ENCODE data around the gene CA7.

CA7 gene

DNA sequence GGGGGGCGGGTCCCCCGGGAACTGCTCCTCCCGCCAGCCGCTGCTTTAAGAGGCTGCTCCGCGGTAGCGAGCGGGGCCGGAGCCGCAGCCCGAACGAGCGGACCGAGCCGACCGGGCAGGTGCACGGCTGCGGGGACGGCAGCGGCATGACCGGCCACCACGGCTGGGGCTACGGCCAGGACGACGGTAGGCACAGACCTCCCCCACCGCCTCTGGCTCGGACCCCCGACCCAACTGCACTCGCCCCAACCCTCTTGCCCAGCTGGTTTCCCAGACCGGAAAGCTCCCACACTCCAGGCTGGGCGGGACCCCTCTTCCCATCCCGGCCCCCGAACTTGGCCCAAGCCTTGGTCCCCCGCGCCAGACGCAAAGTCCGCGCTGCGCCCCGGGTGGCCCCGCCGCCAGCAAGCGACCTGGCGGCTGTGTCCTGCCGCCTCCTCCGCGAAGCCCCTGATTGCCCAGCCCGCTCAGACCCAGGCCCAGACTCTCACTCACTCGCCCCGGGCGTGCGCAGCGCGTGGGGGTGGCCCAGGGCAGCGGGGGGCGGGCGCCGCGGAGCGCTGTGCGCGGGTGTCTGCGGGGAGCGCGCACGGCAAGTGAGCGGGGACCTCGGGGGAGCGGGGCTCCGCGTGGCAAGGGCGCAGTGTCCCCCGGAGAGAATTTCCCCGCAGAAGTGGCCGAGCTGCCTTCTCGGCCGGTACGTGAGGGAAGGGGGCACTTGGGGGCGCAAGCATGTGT is at the start of gene CA7:
CA7 (plus strand) TSS at position 73 of the 738 bp plus-strand sequence; CDS start at position 147, 74 bp downstream.
- Histone ChIP-seq H3K4me3 (ENCODE audit: low read depth, low read length) (peak within 1 kb of the TSS; percentile 78), H3K9me3 (ENCODE audit: control insufficient read depth, insufficient read depth, low read length) (no peaks in the 10 kb centered on the region), H3K9ac (ENCODE audit: low read depth, low read length) (no peak within 1 kb of the TSS), H3K4me1 (ENCODE audit: control insufficient read depth, insufficient read depth, low read length) (no peaks in the 10 kb centered on the region), H3K36me3 (ENCODE audit: control insufficient read depth, insufficient read depth, low read length) (no peaks in the 10 kb centered on the region), H3K27me3 (ENCODE audit: control insufficient read depth, insufficient read depth, low read length) (peaks cover 62% of the 10 kb centered on the region)

DNA sequence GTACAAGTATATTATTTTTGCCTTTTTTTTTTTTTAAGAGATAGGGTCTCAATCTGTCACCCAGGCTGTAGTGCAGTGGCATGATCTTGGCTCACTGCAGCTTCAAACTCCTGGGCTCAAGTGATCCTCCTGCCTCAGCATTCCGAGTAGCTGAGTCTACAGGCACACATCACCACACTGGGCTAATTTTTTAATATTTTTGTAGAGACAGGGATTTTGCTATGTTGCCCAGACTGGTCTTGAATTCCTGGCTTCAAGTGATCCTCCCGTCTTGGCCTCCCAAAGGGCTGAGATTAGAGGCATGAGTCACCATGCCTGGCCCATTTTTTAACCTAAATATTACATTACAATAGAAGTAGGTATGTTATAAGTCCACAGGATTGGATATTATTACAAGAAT is 46.1 kb upstream of the CA7 start:
- H3K9ac ChIP-seq (ENCODE audit: low read depth, low read length): no peak overlapping the region
- H3K36me3 ChIP-seq (ENCODE audit: control insufficient read depth, insufficient read depth, low read length): no peaks in the 10 kb centered on the region

DNA sequence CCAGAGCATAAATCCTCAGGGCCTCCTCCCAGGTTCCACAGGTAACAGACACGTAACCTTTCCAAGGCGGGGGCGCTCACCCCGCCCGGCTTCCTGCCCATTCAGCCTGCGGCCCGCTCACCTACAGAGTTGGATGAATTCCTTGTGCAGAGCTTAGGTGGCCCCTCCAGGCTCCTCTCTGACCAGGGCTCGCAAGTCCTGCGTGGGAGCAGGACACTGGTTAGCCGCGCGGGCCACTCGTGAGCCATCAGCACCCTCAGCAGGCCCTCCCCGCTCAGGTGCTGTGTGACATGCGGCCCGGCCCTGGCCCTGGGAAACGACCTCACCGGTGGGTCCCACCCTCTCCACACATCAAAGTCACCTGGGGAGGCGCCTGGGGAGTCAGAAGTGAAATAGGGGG is 43.4 kb upstream of the CA7 start:
- Histone ChIP-seq H3K36me3 (ENCODE audit: control insufficient read depth, insufficient read depth, low read length) (peaks cover 13% of the 10 kb centered on the region), H3K9me3 (ENCODE audit: control insufficient read depth, insufficient read depth, low read length) (no peaks in the 10 kb centered on the region), H3K4me3 (ENCODE audit: low read depth, low read length) (no peak overlapping the region), H3K27me3 (ENCODE audit: control insufficient read depth, insufficient read depth, low read length) (no peaks in the 10 kb centered on the region), H3K9ac (ENCODE audit: low read depth, low read length) (no peak overlapping the region), H3K4me1 (ENCODE audit: control insufficient read depth, insufficient read depth, low read length) (no peaks in the 10 kb centered on the region)

More for the DNA sequence above, 46.1 kb upstream of the CA7 start:
- Histone ChIP-seq H3K9me3 (ENCODE audit: control insufficient read depth, insufficient read depth, low read length) (no peaks in the 10 kb centered on the region), H3K4me1 (ENCODE audit: control insufficient read depth, insufficient read depth, low read length) (no peaks in the 10 kb centered on the region), H3K27me3 (ENCODE audit: control insufficient read depth, insufficient read depth, low read length) (no peaks in the 10 kb centered on the region), H3K4me3 (ENCODE audit: low read depth, low read length) (no peak overlapping the region)

DNA sequence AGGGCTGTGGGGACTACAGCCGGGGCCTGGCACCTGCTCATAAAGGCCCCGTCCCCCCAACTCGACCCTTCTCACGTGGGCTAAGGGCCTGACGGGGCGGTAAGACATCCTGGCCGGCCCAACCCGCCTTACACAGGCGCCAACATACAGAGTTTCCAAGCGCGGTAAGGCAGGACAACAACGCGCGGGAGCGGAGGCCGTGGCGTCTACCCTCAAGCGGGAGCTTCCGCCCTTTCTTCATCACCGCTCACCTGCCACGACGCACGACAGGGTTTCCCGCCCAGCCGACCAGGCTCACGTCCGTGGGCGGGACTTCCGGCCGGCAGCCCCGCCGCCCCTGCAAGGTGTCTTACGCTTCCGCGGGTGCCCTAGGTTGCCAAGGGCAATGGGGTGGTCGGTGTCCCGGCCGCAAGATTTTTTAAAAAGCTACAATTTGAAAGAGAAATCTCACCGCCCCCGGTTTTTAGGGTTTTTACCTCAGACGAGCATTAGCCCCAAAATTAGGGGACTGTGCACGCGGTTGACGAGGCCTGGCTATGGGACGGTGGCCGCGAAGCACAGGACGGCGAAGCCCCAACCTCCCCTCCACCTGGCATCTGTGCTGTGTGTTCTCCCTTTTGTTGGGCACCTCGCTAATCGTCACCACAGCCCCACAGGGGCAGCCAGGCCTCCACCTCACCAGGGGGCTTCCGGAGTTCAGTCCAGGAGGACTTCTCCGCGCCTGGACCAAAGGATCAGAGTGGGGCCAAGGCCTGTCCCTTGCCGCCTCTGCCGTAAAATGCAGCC is 42.7 kb upstream of the CA7 start, which contains the start of gene TERB1:
TERB1 (minus strand) TSS at position 265 of the 786 bp plus-strand sequence. CDS start 4,786 bp downstream, outside the sequence.
- Histone ChIP-seq H3K9me3 (ENCODE audit: control insufficient read depth, insufficient read depth, low read length) (no peaks in the 10 kb centered on the region), H3K9ac (ENCODE audit: low read depth, low read length) (no peak within 1 kb of the TSS), H3K36me3 (ENCODE audit: control insufficient read depth, insufficient read depth, low read length) (peaks cover 13% of the 10 kb centered on the region)

DNA sequence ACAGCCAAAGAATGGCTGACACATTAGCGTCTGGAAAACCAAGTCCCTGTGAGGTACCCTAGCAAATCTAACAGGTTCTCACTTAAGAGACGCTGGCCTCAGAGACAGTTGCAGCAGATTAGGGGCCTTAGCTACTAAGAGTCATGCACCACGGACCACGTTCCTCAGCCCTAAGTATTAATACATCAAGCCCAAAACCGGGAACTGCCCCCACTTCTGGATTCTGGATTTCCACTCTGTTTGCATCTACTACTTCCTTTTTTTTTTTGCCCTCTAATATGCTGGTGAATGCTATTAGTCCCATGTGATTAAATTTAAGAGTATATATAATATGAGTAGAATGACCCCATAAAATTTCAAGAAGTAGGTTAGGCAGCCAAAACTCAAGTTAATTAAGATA is 42.1 kb upstream of the CA7 start:
- peaks cover 13% of the 10 kb centered on the region for H3K36me3 ChIP-seq (ENCODE audit: control insufficient read depth, insufficient read depth, low read length)

More for the DNA sequence above, 42.7 kb upstream of the CA7 start, which contains the start of gene TERB1:
- no peaks in the 10 kb centered on the region for H3K4me1 ChIP-seq (ENCODE audit: control insufficient read depth, insufficient read depth, low read length)
- H3K4me3 ChIP-seq (ENCODE audit: low read depth, low read length): no peak within 1 kb of the TSS
- H3K27me3 ChIP-seq (ENCODE audit: control insufficient read depth, insufficient read depth, low read length): no peaks in the 10 kb centered on the region

DNA sequence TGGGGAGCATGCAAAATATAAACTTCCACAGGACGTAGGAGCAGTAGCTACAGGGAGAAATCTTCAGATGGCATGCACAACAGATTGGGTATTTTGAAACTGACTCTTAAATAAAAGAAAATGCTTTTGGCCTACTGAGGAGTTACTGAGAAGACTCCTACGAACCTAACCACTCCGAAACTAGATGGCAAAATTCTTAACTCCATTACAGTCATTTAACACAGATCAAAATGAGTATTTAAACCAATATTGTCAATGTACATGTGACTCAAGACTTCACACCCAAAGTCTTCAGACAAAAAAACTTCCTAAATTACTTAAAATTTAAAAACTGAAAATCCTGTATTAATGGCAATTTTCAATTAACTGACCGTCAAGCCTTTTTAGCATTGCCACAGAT is 34.4 kb upstream of the CA7 start:
- Histone ChIP-seq H3K36me3 (ENCODE audit: control insufficient read depth, insufficient read depth, low read length) (peaks cover 21% of the 10 kb centered on the region), H3K9ac (ENCODE audit: low read depth, low read length) (no peak overlapping the region), H3K4me1 (ENCODE audit: control insufficient read depth, insufficient read depth, low read length) (no peaks in the 10 kb centered on the region), H3K4me3 (ENCODE audit: low read depth, low read length) (no peak overlapping the region), H3K9me3 (ENCODE audit: control insufficient read depth, insufficient read depth, low read length) (no peaks in the 10 kb centered on the region), H3K27me3 (ENCODE audit: control insufficient read depth, insufficient read depth, low read length) (no peaks in the 10 kb centered on the region)

More for the DNA sequence above, 42.1 kb upstream of the CA7 start:
- no peak overlapping the region for H3K9ac ChIP-seq (ENCODE audit: low read depth, low read length)
- no peaks in the 10 kb centered on the region for H3K27me3 ChIP-seq (ENCODE audit: control insufficient read depth, insufficient read depth, low read length)
- no peaks in the 10 kb centered on the region for H3K9me3 ChIP-seq (ENCODE audit: control insufficient read depth, insufficient read depth, low read length)
- no peak overlapping the region for H3K4me3 ChIP-seq (ENCODE audit: low read depth, low read length)
- no peaks in the 10 kb centered on the region for H3K4me1 ChIP-seq (ENCODE audit: control insufficient read depth, insufficient read depth, low read length)

DNA sequence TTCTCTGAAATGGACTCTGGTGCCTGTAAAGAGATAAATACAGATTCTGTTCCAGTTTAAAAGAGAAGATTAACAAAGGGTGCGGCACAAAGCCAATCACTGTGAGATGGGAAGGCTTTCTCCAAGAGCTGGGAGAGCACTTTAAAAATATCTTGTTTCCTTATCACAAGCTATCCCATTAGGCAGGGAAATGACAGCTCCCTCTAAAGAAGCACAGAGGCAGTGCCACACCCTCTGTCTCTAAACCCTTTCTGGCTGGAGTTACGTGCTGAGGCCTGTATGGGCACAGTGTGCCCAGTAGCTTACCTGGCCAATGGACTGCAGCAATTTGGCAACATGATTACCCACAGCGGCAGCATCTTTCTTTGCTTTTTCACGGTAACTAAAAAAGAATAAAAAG is 33.8 kb upstream of the CA7 start:
- H3K4me1 ChIP-seq (ENCODE audit: control insufficient read depth, insufficient read depth, low read length): no peaks in the 10 kb centered on the region
- no peaks in the 10 kb centered on the region for H3K27me3 ChIP-seq (ENCODE audit: control insufficient read depth, insufficient read depth, low read length)
- H3K9me3 ChIP-seq (ENCODE audit: control insufficient read depth, insufficient read depth, low read length): no peaks in the 10 kb centered on the region
- H3K4me3 ChIP-seq (ENCODE audit: low read depth, low read length): no peak overlapping the region
- no peak overlapping the region for H3K9ac ChIP-seq (ENCODE audit: low read depth, low read length)
- peaks cover 21% of the 10 kb centered on the region for H3K36me3 ChIP-seq (ENCODE audit: control insufficient read depth, insufficient read depth, low read length)

DNA sequence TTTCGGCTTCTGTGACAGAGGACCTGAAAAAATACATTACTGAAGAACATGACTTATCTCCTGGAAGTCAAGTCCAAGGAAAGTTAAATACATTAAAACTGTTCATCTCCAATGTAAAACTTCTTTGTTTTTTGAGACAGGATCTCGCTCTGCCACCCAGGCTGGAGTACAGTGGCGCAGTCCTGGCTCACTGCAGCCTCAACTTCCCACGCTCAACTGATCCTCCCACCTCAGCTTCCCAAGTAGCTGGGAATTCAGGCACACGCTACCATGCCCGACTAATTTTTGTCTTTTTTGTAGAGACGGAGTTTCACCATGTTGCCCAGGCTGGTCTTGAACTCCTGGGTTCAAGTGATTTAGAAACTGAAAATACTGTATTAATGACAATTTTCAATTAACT is 33.2 kb upstream of the CA7 start:
- H3K27me3 ChIP-seq (ENCODE audit: control insufficient read depth, insufficient read depth, low read length): no peaks in the 10 kb centered on the region
- no peaks in the 10 kb centered on the region for H3K4me1 ChIP-seq (ENCODE audit: control insufficient read depth, insufficient read depth, low read length)
- H3K9ac ChIP-seq (ENCODE audit: low read depth, low read length): no peak overlapping the region
- H3K9me3 ChIP-seq (ENCODE audit: control insufficient read depth, insufficient read depth, low read length): no peaks in the 10 kb centered on the region
- H3K36me3 ChIP-seq (ENCODE audit: control insufficient read depth, insufficient read depth, low read length): peaks cover 17% of the 10 kb centered on the region
- H3K4me3 ChIP-seq (ENCODE audit: low read depth, low read length): no peak overlapping the region

DNA sequence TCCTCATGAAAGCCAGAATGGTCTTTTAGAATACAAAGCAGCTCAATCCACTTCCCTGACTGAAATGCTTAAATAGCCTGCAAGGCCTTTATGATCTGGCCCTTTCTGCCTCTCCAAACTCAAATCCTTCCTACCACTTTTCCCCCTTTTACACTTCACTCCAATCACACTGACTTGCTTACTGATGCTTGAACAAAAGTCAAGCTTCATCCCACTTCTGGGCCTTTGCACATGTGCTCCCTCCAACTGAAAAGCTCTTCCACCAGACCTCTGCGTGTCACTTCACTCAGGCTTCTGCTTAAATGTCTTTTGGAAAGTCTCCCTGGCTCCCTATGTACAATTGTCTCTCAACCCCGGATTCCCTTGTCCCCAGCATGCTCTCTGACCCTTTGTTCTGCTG is 29.5 kb upstream of the CA7 start:
- H3K9me3 ChIP-seq (ENCODE audit: control insufficient read depth, insufficient read depth, low read length): no peaks in the 10 kb centered on the region
- H3K4me1 ChIP-seq (ENCODE audit: control insufficient read depth, insufficient read depth, low read length): no peaks in the 10 kb centered on the region
- H3K36me3 ChIP-seq (ENCODE audit: control insufficient read depth, insufficient read depth, low read length): peaks cover 33% of the 10 kb centered on the region
- no peak overlapping the region for H3K4me3 ChIP-seq (ENCODE audit: low read depth, low read length)
- no peaks in the 10 kb centered on the region for H3K27me3 ChIP-seq (ENCODE audit: control insufficient read depth, insufficient read depth, low read length)
- H3K9ac ChIP-seq (ENCODE audit: low read depth, low read length): no peak overlapping the region

DNA sequence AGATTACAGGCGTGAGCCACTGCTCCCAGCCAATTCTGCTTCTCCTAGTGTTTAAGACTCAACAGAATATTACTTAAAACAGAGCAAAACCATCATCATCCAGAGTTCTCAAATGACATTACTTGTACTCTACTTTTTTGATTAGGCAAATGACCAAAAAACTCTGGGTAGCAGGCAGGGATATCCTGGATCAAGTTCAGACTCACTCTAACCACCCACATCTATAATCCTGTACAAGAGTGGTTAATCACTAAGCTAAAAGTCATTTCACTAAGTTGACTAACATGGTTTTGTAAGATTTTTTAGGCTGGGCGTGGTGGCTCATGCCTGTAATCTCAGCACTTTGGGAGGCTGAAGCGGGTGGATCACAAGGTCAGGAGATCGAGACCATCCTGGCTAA is 20.2 kb upstream of the CA7 start:
- H3K27me3 ChIP-seq (ENCODE audit: control insufficient read depth, insufficient read depth, low read length): no peaks in the 10 kb centered on the region
- no peak overlapping the region for H3K9ac ChIP-seq (ENCODE audit: low read depth, low read length)
- H3K4me3 ChIP-seq (ENCODE audit: low read depth, low read length): no peak overlapping the region
- no peaks in the 10 kb centered on the region for H3K9me3 ChIP-seq (ENCODE audit: control insufficient read depth, insufficient read depth, low read length)
- H3K36me3 ChIP-seq (ENCODE audit: control insufficient read depth, insufficient read depth, low read length): peaks cover 22% of the 10 kb centered on the region
- H3K4me1 ChIP-seq (ENCODE audit: control insufficient read depth, insufficient read depth, low read length): no peaks in the 10 kb centered on the region

DNA sequence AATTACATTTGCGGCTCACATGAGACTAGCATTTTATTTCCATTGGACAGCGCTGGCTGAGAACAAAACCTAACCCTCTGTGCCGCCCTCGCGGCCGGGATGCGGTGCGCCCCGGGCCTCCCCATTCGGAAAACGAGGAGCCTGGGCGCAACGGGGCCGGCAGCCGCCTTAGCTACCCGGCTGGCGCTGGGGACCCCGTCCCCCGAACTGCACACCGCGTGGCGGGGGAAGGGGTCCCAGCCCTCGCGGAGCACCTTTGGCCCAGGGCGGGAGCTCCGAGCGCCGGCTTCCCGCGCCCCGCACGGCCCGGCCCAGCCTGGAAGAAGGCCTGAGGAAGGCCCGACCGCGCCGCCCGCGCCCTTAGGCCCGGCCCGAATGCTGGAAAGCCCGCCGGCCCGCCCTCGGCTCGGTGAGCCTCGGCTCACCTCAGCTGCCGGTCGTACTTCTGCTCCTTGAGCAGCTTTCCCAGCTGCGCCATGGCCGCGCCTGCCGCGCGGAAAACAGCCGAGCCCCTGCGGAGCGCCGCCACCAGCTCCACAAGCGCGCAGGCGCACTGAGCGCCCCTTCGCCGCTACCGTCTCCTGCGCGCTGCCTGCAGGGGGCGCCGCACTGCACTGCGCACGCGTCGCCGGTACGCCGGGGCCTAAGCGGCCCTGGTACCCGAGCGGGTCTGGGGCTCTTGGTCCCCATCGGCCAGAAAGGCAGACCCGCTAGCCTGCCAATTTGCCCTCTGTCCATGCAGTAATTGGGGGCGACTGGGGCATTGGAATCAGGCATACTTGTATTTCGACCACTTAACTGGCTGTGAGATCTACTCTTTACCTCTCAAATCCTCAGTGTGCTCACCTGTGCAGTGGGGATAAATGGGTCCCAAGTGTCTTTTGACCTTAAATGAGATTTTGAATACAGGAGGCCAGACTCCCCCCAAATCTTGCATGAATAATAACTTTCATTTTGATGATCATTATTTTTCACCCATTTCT is 13.5 kb upstream of the CA7 start, which contains the start of gene NAE1:
NAE1 (minus strand) TSS at position 555 of the 983 bp plus-strand sequence; CDS start at position 478, 77 bp downstream.
- Histone ChIP-seq H3K4me3 (ENCODE audit: low read depth, low read length) (peak within 1 kb of the TSS; percentile 69), H3K36me3 (ENCODE audit: control insufficient read depth, insufficient read depth, low read length) (peaks cover 10% of the 10 kb centered on the region), H3K4me1 (ENCODE audit: control insufficient read depth, insufficient read depth, low read length) (no peaks in the 10 kb centered on the region), H3K9ac (ENCODE audit: low read depth, low read length) (peak within 1 kb of the TSS; percentile 88), H3K9me3 (ENCODE audit: control insufficient read depth, insufficient read depth, low read length) (no peaks in the 10 kb centered on the region), H3K27me3 (ENCODE audit: control insufficient read depth, insufficient read depth, low read length) (peaks cover 12% of the 10 kb centered on the region)

Measured in iPS-15b (cell line).